Hepatocyte (in vitro differentiated cells): ENCODE measurements around the gene ABCB8. TPM values are rescaled to one million over a fixed set of nuclear protein-coding genes. Genes with fewer than 3 reads are reported as not detected.
A peak's percentile ranks its signal among the peaks of the same experiment; 100 is the strongest.

Experiments
- DNase-seq: peaks from one replicate; pipeline ENCODE4 v3.0.0-alpha.2; 2016; ENCODE audit warnings: low spot score
- H2AFZ ChIP-seq: fragments of 200-600 bp; sonication (generic); 2 replicates; pipeline ENCODE4 v1.6.0; 2016; ENCODE audit warnings: antibody characterized with exemption, mild to moderate bottlenecking
- H3K27ac ChIP-seq: fragments of 200-600 bp; sonication (generic); 2 replicates; pipeline ENCODE4 v1.5.1; 2016; ENCODE audit warnings: mild to moderate bottlenecking
- H3K27me3 ChIP-seq: fragments of 200-600 bp; sonication (generic); 2 replicates; pipeline ENCODE4 v1.6.1; 2016
- H3K36me3 ChIP-seq: fragments of 200-600 bp; sonication (generic); replicated peaks from 2 replicates; pipeline ENCODE4 v1.5.1; 2016; ENCODE audit warnings: low read depth; ENCODE audit not compliant: insufficient read depth
- H3K4me1 ChIP-seq: fragments of 200-600 bp; sonication (generic); 2 replicates; pipeline ENCODE4 v1.5.1; 2016; ENCODE audit warnings: mild to moderate bottlenecking, moderate library complexity; ENCODE audit not compliant: insufficient read depth
- H3K4me2 ChIP-seq: fragments of 200-600 bp; sonication (generic); 2 replicates; pipeline ENCODE4 v1.6.0; 2016
- H3K4me3 ChIP-seq: fragments of 200-600 bp; sonication (generic); 2 replicates; pipeline ENCODE4 v1.5.1; 2016; ENCODE audit warnings: mild to moderate bottlenecking
- H3K79me2 ChIP-seq: fragments of 200-600 bp; sonication (generic); 2 replicates; pipeline ENCODE4 v1.6.0; 2017; ENCODE audit warnings: mild to moderate bottlenecking
- H3K9me2 ChIP-seq: fragments of 200-600 bp; sonication (generic); replicated peaks from 2 replicates; pipeline ENCODE4 v1.6.0; 2017; ENCODE audit warnings: mild to moderate bottlenecking; ENCODE audit not compliant: insufficient read depth
- H3K9me3 ChIP-seq: fragments of 200-600 bp; sonication (generic); 2 replicates; pipeline ENCODE4 v1.5.1; 2016; ENCODE audit warnings: low read depth, mild to moderate bottlenecking
- H4K20me1 ChIP-seq: fragments of 200-600 bp; sonication (generic); 2 replicates; pipeline ENCODE4 v1.6.0; 2016; ENCODE audit warnings: mild to moderate bottlenecking; ENCODE audit not compliant: insufficient read depth, poor library complexity, severe bottlenecking
- CTCF ChIP-seq: fragments of 200-600 bp; sonication (generic); IDR thresholded peaks from 2 replicates; pipeline ENCODE4 v1.5.1; 2016; ENCODE audit warnings: antibody characterized with exemption, mild to moderate bottlenecking; ENCODE audit not compliant: poor library complexity
- EZH2 ChIP-seq: fragments of 200-600 bp; sonication (generic); IDR thresholded peaks from 2 replicates; pipeline ENCODE4 v1.6.1; 2016; ENCODE audit warnings: antibody characterized with exemption, mild to moderate bottlenecking, borderline replicate concordance
- EZH2phosphoT487 ChIP-seq: fragments of 200-600 bp; sonication (generic); IDR thresholded peaks from one replicate; pipeline ENCODE4 v1.6.1; 2018; ENCODE audit warnings: antibody characterized with exemption, mild to moderate bottlenecking, low read depth, moderate library complexity; ENCODE audit not compliant: unreplicated experiment, severe bottlenecking
- WGBS: methylation state at CpG from one replicate; pipeline ENCODE4 v1.1.6; 2016; ENCODE audit warnings: low lambda C conversion rate; ENCODE audit errors: missing lambda C conversion rate; 5-methylcytosine and 5-hydroxymethylcytosine counted together
- polyA plus RNA-seq: library from polyadenylated mRNA; unstranded; fragments of >200 nt; fragmentation: Nextera tagmentation; extraction: Ambion mirVana; gene quantifications from 2 replicates; pipeline ENCODE4 v1.2.1, GENCODE V29; 2016
- total RNA-seq: library from RNA; depleted of rRNA; stranded (reverse); fragments of >200 nt; gene quantifications from 2 replicates; pipeline ENCODE4 v1.2.3, GENCODE V29; 2014

Gene ABCB8
- total and polyA plus RNA-seq, 2 experiments from 2014 or later, result 24.4 to 32.6 TPM

- H2AFZ ChIP-seq, result no peak overlapping the region
- H3K4me1 ChIP-seq, result peaks cover 8% of the 10 kb centered on the region
- DNase-seq, result no peak
- H3K4me3 ChIP-seq, result no peak overlapping the region
- no peaks in the 10 kb centered on the region for H3K36me3 ChIP-seq
- no peak for TF ChIP-seq EZH2phosphoT487
- TF ChIP-seq EZH2, result no peak
- H3K4me2 ChIP-seq, result no peak overlapping the region
- H3K9me3 ChIP-seq, result no peaks in the 10 kb centered on the region
- H3K27ac ChIP-seq, result no peak overlapping the region
- no peaks in the 10 kb centered on the region for H4K20me1 ChIP-seq
- 89% methylated on average over 11 of the region's 11 CpGs for WGBS
- no peaks in the 10 kb centered on the region for H3K27me3 ChIP-seq
- no peaks in the 10 kb centered on the region for H3K9me2 ChIP-seq
- H3K79me2 ChIP-seq, result no peaks in the 10 kb centered on the region
Observed at GRCh38 chr7:151045262-151045661, 17.0 kb downstream of the ABCB8 start.

GRCh38 chr7:151045967-151046366 lies 17.7 kb downstream of the ABCB8 start:
- TF ChIP-seq EZH2, result no peak
- TF ChIP-seq CTCF, result no peak
- no peak for TF ChIP-seq EZH2phosphoT487
- no peaks in the 10 kb centered on the region for H3K9me3 ChIP-seq
- H3K4me2 ChIP-seq, result no peak overlapping the region
- no peak for DNase-seq
- 92% methylated on average over 9 of the region's 9 CpGs for WGBS
- H3K36me3 ChIP-seq, result no peaks in the 10 kb centered on the region
- peaks cover 8% of the 10 kb centered on the region for H3K4me1 ChIP-seq
- H4K20me1 ChIP-seq, result no peaks in the 10 kb centered on the region
- no peak overlapping the region for H3K27ac ChIP-seq
- H3K79me2 ChIP-seq, result no peaks in the 10 kb centered on the region
- H3K27me3 ChIP-seq, result no peaks in the 10 kb centered on the region
- H2AFZ ChIP-seq, result no peak overlapping the region
- H3K4me3 ChIP-seq, result no peak overlapping the region
- no peaks in the 10 kb centered on the region for H3K9me2 ChIP-seq

- Histone ChIP-seq H3K27ac (peak overlapping the region; percentile 27), H3K4me1 (peaks cover 8% of the 10 kb centered on the region), H2AFZ (no peak overlapping the region), H3K4me2 (peak overlapping the region; percentile 37), H4K20me1 (no peaks in the 10 kb centered on the region), H3K9me2 (no peaks in the 10 kb centered on the region), H3K4me3 (no peak overlapping the region), H3K79me2 (no peaks in the 10 kb centered on the region), H3K27me3 (no peaks in the 10 kb centered on the region), H3K36me3 (no peaks in the 10 kb centered on the region), H3K9me3 (no peaks in the 10 kb centered on the region)
- 67% methylated on average over 14 of the region's 14 CpGs for WGBS
- TF ChIP-seq EZH2phosphoT487, result no peak
- DNase-seq, result peak; percentile 50
Observed at GRCh38 chr7:151046603-151047573, 18.6 kb downstream of the ABCB8 start.

- H4K20me1 ChIP-seq, result no peaks in the 10 kb centered on the region
- no peak for DNase-seq
- H3K27me3 ChIP-seq, result no peaks in the 10 kb centered on the region
- WGBS, result 85% methylated on average over 16 of the region's 22 CpGs
- H3K9me3 ChIP-seq, result no peaks in the 10 kb centered on the region
- no peak for TF ChIP-seq EZH2phosphoT487
- TF ChIP-seq CTCF, result no peak
- TF ChIP-seq EZH2, result no peak
- H3K36me3 ChIP-seq, result no peaks in the 10 kb centered on the region
- H3K4me2 ChIP-seq, result no peak within 1 kb of the TSS
- H2AFZ ChIP-seq, result no peak within 1 kb of the TSS
- no peaks in the 10 kb centered on the region for H3K79me2 ChIP-seq
- peaks cover 8% of the 10 kb centered on the region for H3K4me1 ChIP-seq
- no peak within 1 kb of the TSS for H3K4me3 ChIP-seq
- H3K9me2 ChIP-seq, result no peaks in the 10 kb centered on the region
- no peak within 1 kb of the TSS for H3K27ac ChIP-seq
Observed at GRCh38 chr7:151047976-151048815, 19.9 kb downstream of the ABCB8 start, which contains the start of gene ASIC3. ASIC3 (plus strand) TSS chr7:151048531; CDS start chr7:151048886, 355 bp downstream.
